PC-9 (cell line): ENCODE data around the gene SERPINB2. TPM values are rescaled to one million over a fixed set of nuclear protein-coding genes. Genes with fewer than 3 reads are reported as not detected.

Source experiments
- BruUV-seq: library from RNA; stranded (reverse); fragments of 400-500 nt; replicated peaks from 2 replicates; lab custom pipeline; 2021; lab: Mats Ljungman, UMichigan
- CTCF ChIA-PET: fragments of 300-600 bp; sonication (Branson Sonifier 250); formaldehyde crosslinking; loops from one replicate; lab custom pipeline; 2022; ENCODE audit warnings: antibody characterized with exemption; lab: Charles Lee
- POLR2A ChIA-PET: fragments of 300-600 bp; sonication (Branson Sonifier 250); formaldehyde crosslinking; loops from one replicate; lab custom pipeline; 2022; ENCODE audit warnings: antibody characterized with exemption; ENCODE audit not compliant: unreplicated experiment; lab: Charles Lee
- DNase-seq, 2 experiments: peaks; one replicate each; pipeline versions ENCODE4 v3.0.0 to v3.0.0-alpha.2; 2015 to 2022; ENCODE audit warnings: mixed read lengths in 1 of 2
- H2AFZ ChIP-seq: fragments of 200-600 bp; sonication (generic); 2 replicates; pipeline ENCODE4 v1.8.1; 2017; ENCODE audit warnings: antibody characterized with exemption
- H3F3A ChIP-seq: fragments of 200-600 bp; sonication (generic); 2 replicates; pipeline ENCODE4 v1.8.1; 2017; ENCODE audit warnings: antibody characterized with exemption, mild to moderate bottlenecking, low read depth; ENCODE audit not compliant: insufficient read depth
- H3K27ac ChIP-seq: fragments of 200-600 bp; sonication (generic); 2 replicates; pipeline ENCODE4 v1.6.1; 2016; ENCODE audit warnings: mixed run types
- H3K27me3 ChIP-seq: fragments of 200-600 bp; sonication (generic); 2 replicates; pipeline ENCODE4 v1.6.1; 2016; ENCODE audit warnings: low read depth, mixed run types; ENCODE audit not compliant: insufficient read depth
- H3K36me3 ChIP-seq: fragments of 200-600 bp; sonication (generic); 2 replicates; pipeline ENCODE4 v1.6.1; 2016; ENCODE audit warnings: low read depth, mixed run types
- H3K4me1 ChIP-seq: fragments of 200-600 bp; sonication (generic); replicated peaks from 2 replicates; pipeline ENCODE4 v1.6.1; 2016; ENCODE audit warnings: mixed run types; ENCODE audit not compliant: insufficient read depth
- H3K4me2 ChIP-seq: fragments of 200-600 bp; sonication (generic); 2 replicates; pipeline ENCODE4 v1.6.1; 2017; ENCODE audit warnings: mixed run types
- H3K4me3 ChIP-seq: fragments of 200-600 bp; sonication (generic); 2 replicates; pipeline ENCODE4 v1.6.1; 2016; ENCODE audit warnings: mixed run types
- H3K79me2 ChIP-seq: fragments of 200-600 bp; sonication (generic); 2 replicates; pipeline ENCODE4 v1.6.1; 2017; ENCODE audit warnings: low read depth, mixed run types
- H3K9me2 ChIP-seq: fragments of 200-600 bp; sonication (generic); 2 replicates; pipeline ENCODE4 v1.8.1; 2017; ENCODE audit warnings: mild to moderate bottlenecking; ENCODE audit not compliant: insufficient read depth
- H3K9me3 ChIP-seq: fragments of 200-600 bp; sonication (generic); 2 replicates; pipeline ENCODE4 v1.8.1; 2016; ENCODE audit warnings: low read depth; ENCODE audit not compliant: insufficient read depth
- H4K20me1 ChIP-seq: fragments of 200-600 bp; sonication (generic); 2 replicates; pipeline ENCODE4 v1.8.1; 2017; ENCODE audit not compliant: insufficient read depth
- EZH2 ChIP-seq: fragments of 200-600 bp; sonication (generic); IDR thresholded peaks from 2 replicates; pipeline ENCODE4 v1.8.0; 2017; ENCODE audit warnings: antibody characterized with exemption, low read depth
- intact Hi-C: fragments of 100-400 bp; cut with micrococcal nuclease; formaldehyde crosslinking; loops from one replicate; pipeline ENCODE4 v1.10.0; 2022; ENCODE audit not compliant: unreplicated experiment
- total RNA-seq: library from RNA; stranded (reverse); gene quantifications from 2 replicates; pipeline ENCODE4 v1.2.3, GENCODE V29; 2021
- TF ChIP-seq, protein P1 (sequence below): fragments of 200-600 bp; sonication (generic); conservative IDR thresholded peaks from 2 replicates; pipeline ENCODE4 v1.6.1; 2017; ENCODE audit warnings: mixed run types, antibody characterized with exemption, mild to moderate bottlenecking, moderate library complexity

Gene SERPINB2
- total RNA-seq, 1 experiment from 2014 or later: not detected

DNA sequence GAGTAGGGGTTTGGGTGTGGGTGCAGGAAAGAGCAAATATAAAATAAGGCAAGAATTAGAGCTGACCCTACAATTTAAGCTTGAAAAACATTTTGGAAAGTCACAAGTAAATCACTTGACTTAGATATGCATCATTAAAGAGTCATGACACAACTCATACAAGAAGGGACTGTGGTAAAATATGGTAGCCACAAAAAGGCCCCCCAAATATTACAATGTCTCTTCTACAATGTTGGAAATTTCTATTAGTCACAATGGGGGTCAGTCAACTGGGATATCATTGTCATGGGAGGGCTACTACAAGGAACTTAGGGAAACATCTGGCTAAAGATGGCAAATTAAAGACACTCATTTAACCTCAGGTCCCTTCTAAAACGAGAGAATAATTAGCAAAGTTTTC, 15.7 kb upstream of the SERPINB2 start:
- Histone ChIP-seq H3K27me3 (no peaks in the 10 kb centered on the region), H3K4me3 (no peak overlapping the region), H3K4me1 (no peaks in the 10 kb centered on the region; the same call in 1 of the 2 replicates), H3K79me2 (no peaks in the 10 kb centered on the region), H3K9me3 (no peaks in the 10 kb centered on the region), H4K20me1 (no peaks in the 10 kb centered on the region), H3K4me2 (no peak overlapping the region), H3K36me3 (no peaks in the 10 kb centered on the region), H3K27ac (no peak overlapping the region), H3K9me2 (no peaks in the 10 kb centered on the region), H2AFZ (no peak overlapping the region), H3F3A (peaks cover under 1% of the 10 kb centered on the region; the same call in 1 of the 2 replicates)
- CTCF ChIA-PET: no interaction called here
- intact Hi-C loops: no loop called here
- POLR2A ChIA-PET: no interaction called here
- TF ChIP-seq, protein P1, sequence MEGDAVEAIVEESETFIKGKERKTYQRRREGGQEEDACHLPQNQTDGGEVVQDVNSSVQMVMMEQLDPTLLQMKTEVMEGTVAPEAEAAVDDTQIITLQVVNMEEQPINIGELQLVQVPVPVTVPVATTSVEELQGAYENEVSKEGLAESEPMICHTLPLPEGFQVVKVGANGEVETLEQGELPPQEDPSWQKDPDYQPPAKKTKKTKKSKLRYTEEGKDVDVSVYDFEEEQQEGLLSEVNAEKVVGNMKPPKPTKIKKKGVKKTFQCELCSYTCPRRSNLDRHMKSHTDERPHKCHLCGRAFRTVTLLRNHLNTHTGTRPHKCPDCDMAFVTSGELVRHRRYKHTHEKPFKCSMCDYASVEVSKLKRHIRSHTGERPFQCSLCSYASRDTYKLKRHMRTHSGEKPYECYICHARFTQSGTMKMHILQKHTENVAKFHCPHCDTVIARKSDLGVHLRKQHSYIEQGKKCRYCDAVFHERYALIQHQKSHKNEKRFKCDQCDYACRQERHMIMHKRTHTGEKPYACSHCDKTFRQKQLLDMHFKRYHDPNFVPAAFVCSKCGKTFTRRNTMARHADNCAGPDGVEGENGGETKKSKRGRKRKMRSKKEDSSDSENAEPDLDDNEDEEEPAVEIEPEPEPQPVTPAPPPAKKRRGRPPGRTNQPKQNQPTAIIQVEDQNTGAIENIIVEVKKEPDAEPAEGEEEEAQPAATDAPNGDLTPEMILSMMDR: no peak
- no peak for TF ChIP-seq EZH2
- DNase-seq: no peak
- BruUV-seq: no TSS peak

DNA sequence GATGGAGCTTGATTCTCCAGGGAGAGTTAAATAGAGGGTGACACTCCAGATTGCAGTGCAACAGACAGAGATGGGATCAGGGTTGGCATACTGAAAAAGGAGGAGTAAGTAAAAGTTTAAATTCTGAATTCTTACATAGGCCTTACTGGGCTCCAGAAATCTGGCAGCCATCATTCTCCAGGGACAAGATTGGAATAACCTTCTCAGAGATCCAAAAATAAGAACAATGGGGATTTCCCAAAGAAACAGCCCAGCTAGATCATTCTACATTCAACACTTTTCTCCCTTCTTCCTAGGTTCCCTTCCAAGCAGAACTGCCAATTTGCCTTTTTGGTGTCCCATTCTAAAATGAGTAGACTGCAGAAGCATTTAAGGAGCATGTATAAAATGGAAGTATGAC, 14.9 kb upstream of the SERPINB2 start:
- Histone ChIP-seq H3F3A (no peaks in the 10 kb centered on the region), H2AFZ (no peak overlapping the region), H3K4me3 (no peak overlapping the region), H3K79me2 (no peaks in the 10 kb centered on the region), H3K27ac (no peak overlapping the region), H3K4me1 (no peaks in the 10 kb centered on the region), H3K9me2 (no peaks in the 10 kb centered on the region), H3K27me3 (no peaks in the 10 kb centered on the region), H3K9me3 (no peaks in the 10 kb centered on the region), H3K4me2 (no peak overlapping the region), H4K20me1 (no peaks in the 10 kb centered on the region), H3K36me3 (no peaks in the 10 kb centered on the region)
- TF ChIP-seq, protein P1: no peak
- no peak for TF ChIP-seq EZH2
- DNase-seq: no peak
- CTCF ChIA-PET: no interaction called here
- POLR2A ChIA-PET: no interaction called here
- BruUV-seq: no TSS peak
- intact Hi-C loops: no loop called here

DNA sequence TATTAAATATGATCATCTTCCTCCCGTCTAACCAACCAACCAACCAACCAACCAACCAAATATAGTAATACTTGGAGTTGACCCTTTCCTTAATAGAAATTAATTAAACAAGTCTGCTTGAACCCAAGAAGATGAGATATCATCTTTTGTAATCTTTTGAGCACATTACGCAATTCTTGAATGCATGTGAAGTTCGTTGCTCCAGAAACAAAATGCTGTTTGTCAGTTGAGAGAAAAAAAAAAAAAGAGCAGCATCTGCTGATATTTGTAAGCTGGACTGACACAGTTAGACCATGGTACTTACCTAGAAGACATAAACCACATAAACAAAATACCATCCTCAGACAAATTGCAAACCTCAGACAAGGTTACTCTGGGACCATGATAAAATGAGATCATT, 9.2 kb upstream of the SERPINB2 start:
- BruUV-seq: no TSS peak
- Histone ChIP-seq H3K4me1 (peaks cover 11% of the 10 kb centered on the region; the same call in 1 of the 2 replicates), H3F3A (no peaks in the 10 kb centered on the region), H3K9me3 (no peaks in the 10 kb centered on the region), H4K20me1 (no peaks in the 10 kb centered on the region), H3K79me2 (no peaks in the 10 kb centered on the region), H3K36me3 (no peaks in the 10 kb centered on the region), H3K4me2 (no peak overlapping the region), H2AFZ (no peak overlapping the region), H3K4me3 (no peak overlapping the region), H3K27ac (no peak overlapping the region), H3K9me2 (no peaks in the 10 kb centered on the region), H3K27me3 (no peaks in the 10 kb centered on the region)
- ChIA-PET POLR2A (no interaction called here), CTCF (no interaction called here)
- no peak for DNase-seq
- TF ChIP-seq, protein P1: no peak
- no peak for TF ChIP-seq EZH2
- intact Hi-C loops: no loop called here
